Erythroblast (primary cell): ENCODE results near the gene CAMSAP3.
A peak's percentile ranks its signal among the peaks of the same experiment; 100 is the strongest.

Experiments
- DNase-seq, 2 experiments: peaks; one replicate each; lab custom pipeline; 2025; lab: John Stamatoyannopoulos, UW
- GATA1 ChIP-seq: IDR thresholded peaks from 2 replicates; pipeline ENCODE4 v1.6.1; 2011; ENCODE audit warnings: low read depth, mild to moderate bottlenecking, control low read depth, low read length, moderate library complexity
- POLR2A ChIP-seq: IDR thresholded peaks from 2 replicates; pipeline ENCODE4 v1.6.1; 2011; ENCODE audit warnings: mild to moderate bottlenecking, low read length

CAMSAP3 gene

GRCh38 chr19:7596211-7596937 lies 711 bp downstream of the CAMSAP3 start:
- TF ChIP-seq GATA1 (no peak), POLR2A (no peak)
- DNase-seq, result no peak

- TF ChIP-seq POLR2A (no peak), GATA1 (no peak)
Observed at GRCh38 chr19:7597689-7598088, 2.0 kb downstream of the CAMSAP3 start.

GRCh38 chr19:7598180-7598579 lies 2.5 kb downstream of the CAMSAP3 start:
- DNase-seq, result no peak
- no peak for TF ChIP-seq POLR2A
- no peak for TF ChIP-seq GATA1

More at GRCh38 chr19:7597689-7598088, 2.0 kb downstream of the CAMSAP3 start:
- DNase-seq, result no peak

GRCh38 chr19:7600721-7601120 lies 5.1 kb downstream of the CAMSAP3 start:
- DNase-seq, result no peak
- TF ChIP-seq GATA1 (no peak), POLR2A (no peak)

GRCh38 chr19:7602240-7602934 lies 6.7 kb downstream of the CAMSAP3 start:
- TF ChIP-seq GATA1 (no peak), POLR2A (no peak)
- no peak for DNase-seq

- no peak for DNase-seq
- TF ChIP-seq POLR2A (no peak), GATA1 (no peak)
Observed at GRCh38 chr19:7602935-7603497, 7.4 kb downstream of the CAMSAP3 start.

- no peak for TF ChIP-seq POLR2A
- no peak for TF ChIP-seq GATA1
- no peak for DNase-seq
Observed at GRCh38 chr19:7603919-7604318, 8.3 kb downstream of the CAMSAP3 start.

GRCh38 chr19:7605490-7606222 lies 10.0 kb downstream of the CAMSAP3 start:
- TF ChIP-seq POLR2A, result no peak
- TF ChIP-seq GATA1, result no peak
- peak; percentile 80 for DNase-seq

- no peak for DNase-seq
- TF ChIP-seq POLR2A, result no peak
- TF ChIP-seq GATA1, result no peak
Observed at GRCh38 chr19:7606289-7606688, 10.6 kb downstream of the CAMSAP3 start.

- DNase-seq, result no peak
- TF ChIP-seq GATA1, result no peak
- TF ChIP-seq POLR2A, result no peak
Observed at GRCh38 chr19:7607212-7607873, 11.7 kb downstream of the CAMSAP3 start.

- DNase-seq, result no peak
- TF ChIP-seq GATA1, result no peak
- TF ChIP-seq POLR2A, result no peak
Observed at GRCh38 chr19:7607874-7608560, 12.4 kb downstream of the CAMSAP3 start.

- TF ChIP-seq GATA1 (no peak), POLR2A (no peak)
- DNase-seq, result no peak
Observed at GRCh38 chr19:7610491-7611240, 15.0 kb downstream of the CAMSAP3 start.
